Measurements from ENCODE around the gene PTGER4. TPM values are rescaled to one million over a fixed set of nuclear protein-coding genes. Genes with fewer than 3 reads are reported as not detected.
A peak's percentile ranks its signal among the peaks of the same experiment; 100 is the strongest.

Gene PTGER4
- total and polyA plus RNA-seq, 8 donors = 1.9 to 31.7 (median 17.9) TPM

- Histone ChIP-seq H3K27me3 (no peaks in the 10 kb centered on the region), H3K4me1 (peaks cover 0 to 59% (median 49%) of the 10 kb centered on the region in 4 donors), H3K36me3 (peaks cover 0 to 7% (median 0%) of the 10 kb centered on the region in 4 donors), H3K27ac (peak overlapping the region in 4 of 5 donors; percentile 35 to 97 (median 94)), H3K9me3 (no peaks in the 10 kb centered on the region), H3K4me3 (no peak overlapping the region)
- intact Hi-C loops (cut with DNase I; ENCODE audit: low total_unique reads) = no loop called here
- no peak for TF ChIP-seq POLR2A (IDR thresholded peaks at IDR 0.05)
- TF ChIP-seq EP300 (IDR thresholded peaks at IDR 0.05) = no peak
- no peak for DNase-seq
- WGBS, 5 donors = 52 to 65% (median 60%) methylated on average over 2 of the region's 2 CpGs
Observed at GRCh38 chr5:40677456-40677855, 2.3 kb upstream of the PTGER4 start.

GRCh38 chr5:40678026-40678425 lies 1.7 kb upstream of the PTGER4 start:
- Histone ChIP-seq H3K36me3 (peaks cover 0 to 7% (median 0%) of the 10 kb centered on the region in 4 donors), H3K4me1 (peaks cover 0 to 62% (median 52%) of the 10 kb centered on the region in 4 donors), H3K27ac (peak overlapping the region in 4 of 5 donors; percentile 93 to 97 (median 94)), H3K27me3 (no peaks in the 10 kb centered on the region), H3K4me3 (peak overlapping the region in 2 of 4 donors; percentile 75 to 85), H3K9me3 (no peaks in the 10 kb centered on the region)
- intact Hi-C loops (cut with DNase I; ENCODE audit: low total_unique reads) = no loop called here
- DNase-seq = no peak
- TF ChIP-seq EP300 (IDR thresholded peaks at IDR 0.05) = no peak
- no peak for TF ChIP-seq CTCF (IDR thresholded peaks at IDR 0.05)
- no peak for TF ChIP-seq POLR2AphosphoS5 (IDR thresholded peaks at IDR 0.05)
- TF ChIP-seq POLR2A (IDR thresholded peaks at IDR 0.05) = no peak
- 17 to 29% (median 24%) methylated on average over 2 of the region's 2 CpGs for WGBS, 5 donors

GRCh38 chr5:40678460-40679147 lies 1.1 kb upstream of the PTGER4 start:
- Histone ChIP-seq H3K9me3 (no peaks in the 10 kb centered on the region), H3K4me1 (peaks cover 0 to 68% (median 55%) of the 10 kb centered on the region in 4 donors), H3K36me3 (peaks cover 0 to 7% (median 0%) of the 10 kb centered on the region in 4 donors), H3K27me3 (no peaks in the 10 kb centered on the region), H3K27ac (peak overlapping the region; percentile 93 to 97 (median 95)), H3K4me3 (peak overlapping the region; percentile 65 to 85 (median 76))
- TF ChIP-seq CTCF (IDR thresholded peaks at IDR 0.05) (no peak), POLR2AphosphoS5 (IDR thresholded peaks at IDR 0.05) (no peak), POLR2A (IDR thresholded peaks at IDR 0.05) (no peak), EP300 (IDR thresholded peaks at IDR 0.05) (no peak)
- 7 to 10% (median 8%) methylated on average over 12 of the region's 12 CpGs for WGBS, 5 donors
- intact Hi-C loops (cut with DNase I; ENCODE audit: low total_unique reads) = no loop called here
- no peak for DNase-seq

- WGBS, 5 donors = 0 to 2% (median 1%) methylated on average over 49 to 60 of the region's 60 CpGs
- H3K9me3 ChIP-seq = no peaks in the 10 kb centered on the region
Observed at GRCh38 chr5:40679148-40679912, 385 bp upstream of the PTGER4 start.

GRCh38 chr5:40680741-40681362 lies 1.1 kb downstream of the PTGER4 start:
- Histone ChIP-seq H3K9me3 (no peaks in the 10 kb centered on the region), H3K27ac (peak overlapping the region; percentile 93 to 97 (median 95)), H3K36me3 (peaks cover 0 to 7% (median 0%) of the 10 kb centered on the region in 4 donors), H3K27me3 (no peaks in the 10 kb centered on the region), H3K4me1 (peaks cover 0 to 81% (median 62%) of the 10 kb centered on the region in 4 donors), H3K4me3 (peak overlapping the region; percentile 65 to 85 (median 76))
- intact Hi-C loops (cut with DNase I; ENCODE audit: low total_unique reads) = no loop called here
- 1 to 13% (median 2%) methylated on average over 26 to 37 of the region's 37 CpGs for WGBS, 5 donors
- TF ChIP-seq EP300 (IDR thresholded peaks at IDR 0.05) (no peak), POLR2AphosphoS5 (IDR thresholded peaks at IDR 0.05) (no peak), CTCF (IDR thresholded peaks at IDR 0.05) (peak in 2 of 7 experiments; percentile 9 to 13), POLR2A (IDR thresholded peaks at IDR 0.05) (no peak)
- DNase-seq = peak in 1 of 2 donors; percentile 58

More at GRCh38 chr5:40679148-40679912, 385 bp upstream of the PTGER4 start:
- Histone ChIP-seq H3K4me1 (peaks cover 0 to 75% (median 58%) of the 10 kb centered on the region in 4 donors), H3K27me3 (no peaks in the 10 kb centered on the region), H3K4me3 (peak overlapping the region; percentile 65 to 85 (median 76)), H3K36me3 (peaks cover 0 to 7% (median 0%) of the 10 kb centered on the region in 4 donors), H3K27ac (peak overlapping the region; percentile 93 to 97 (median 95))
- TF ChIP-seq POLR2A (IDR thresholded peaks at IDR 0.05) (no peak), POLR2AphosphoS5 (IDR thresholded peaks at IDR 0.05) (peak in 2 of 3 donors; percentile 49 to 98), EP300 (IDR thresholded peaks at IDR 0.05) (no peak)
- DNase-seq = peak; percentile 96 to 97
- intact Hi-C loops (cut with DNase I; ENCODE audit: low total_unique reads) = no loop called here
